ENCODE data around the gene CPT2. TPM values are rescaled to one million over a fixed set of nuclear protein-coding genes. Genes with fewer than 3 reads are reported as not detected.

The CPT2 gene
- total and polyA plus RNA-seq, 2 of the 13 experiments (the other 11 are each of a cell fraction or from before 2014, with no cell fraction given) = 12.6 to 14.6 TPM

- CTCF ChIA-PET (ENCODE audit: low intra/inter-chr PET ratio, low total read pairs) = no interaction called here
- Histone ChIP-seq H4K20me1 (ENCODE audit: insufficient read depth, low read length) (no peaks in the 10 kb centered on the region), H3K4me1 (ENCODE audit: insufficient read depth, low read length) (no peaks in the 10 kb centered on the region), H3K4me2 (ENCODE audit: low read depth, low read length) (no peak overlapping the region), H3K9ac (ENCODE audit: insufficient read depth, low read depth, low read length) (no peak overlapping the region), H3K9me3 (ENCODE audit: low read length) (no peaks in the 10 kb centered on the region), H3K79me2 (ENCODE audit: insufficient read depth, low read length) (no peaks in the 10 kb centered on the region), H3K36me3 (replicated peaks in 1 of 2; ENCODE audit: control insufficient read depth in 1 of 2, insufficient read depth in 2 of 2, low read length in 2 of 2) (peaks cover 24 to 74% of the 10 kb centered on the region in 2 experiments), H3K4me3 (replicated peaks in 1 of 3; ENCODE audit: insufficient read depth in 1 of 3, low read depth in 2 of 3, low read length in 3 of 3) (no peak overlapping the region), H2AFZ (ENCODE audit: low read length) (no peak overlapping the region), H3K27ac (ENCODE audit: extremely low read length, insufficient read depth, low read length) (no peak overlapping the region), H3K27me3 (ENCODE audit: control insufficient read depth in 1 of 2, insufficient read depth in 2 of 2, low read length in 2 of 2) (no peaks in the 10 kb centered on the region)
- TF ChIP-seq ZNF407 (CRISPR knock-in tag; IDR thresholded peaks at IDR 0.05; ENCODE audit: not compliant biosample characterization) (no peak), MAFF (IDR thresholded peaks at IDR 0.05; ENCODE audit: low read depth, low read length) (peak; percentile 35; the same call in 1 of the 2 replicates), MAFK (conservative IDR thresholded peaks at IDR 0.05 in 1 of 2, IDR thresholded peaks at IDR 0.05 in 1 of 2; ENCODE audit: low read length in 2 of 2) (peak; percentile 41 to 68; a peak in 2 of 4 replicates)
- in situ Hi-C loops (cut with HindIII; ENCODE audit: extremely low pct_ligation_motif_present, low pct_unique_long_range_greater_than_20kb) = no loop called here
- no TSS peak for BruUV-seq (replicated peaks)
- ATAC-seq (no peak), FAIRE-seq (no peak), DNase-seq (ENCODE audit: low spot score) (no peak)
- intact Hi-C loops (cut with micrococcal nuclease; ENCODE audit: unreplicated experiment) = no loop called here
- 100% methylated on average over 3 of the region's 3 CpGs for WGBS (ENCODE audit: low lambda C conversion rate)
- POLR2A ChIA-PET = no interaction called here
These were observed 65.4 kb downstream of the CPT2 start for GRCh38 chr1:53262000-53262399.

Other genes with a start within 250 kb of the CPT2 start
- gene PODN, start 134.6 kb upstream of the CPT2 start, total RNA-seq (2016; rRNA removed; fragmentation: Illumina TruSeq; extraction: Trizol) = not detected in 2 replicates
- gene PODN, start 134.6 kb upstream of the CPT2 start, polyA plus RNA-seq (2011; rRNA removed) = 0.10 and 0.13 TPM in 2 replicates
- 0.04 TPM in 1 of 2 replicates, not detected in the other for gene SLC1A7, start 54.2 kb upstream of the CPT2 start, total RNA-seq (2016; rRNA removed; fragmentation: Illumina TruSeq; extraction: Trizol)
- 2.0 and 4.8 TPM in 2 replicates for gene SLC1A7, start 54.2 kb upstream of the CPT2 start, polyA plus RNA-seq (2011; rRNA removed)
- gene CZIB, start 23.8 kb downstream of the CPT2 start, total RNA-seq (2016; rRNA removed; fragmentation: Illumina TruSeq; extraction: Trizol) = 49.2 and 51.4 TPM in 2 replicates
- 64.8 and 67.0 TPM in 2 replicates for gene CZIB, start 23.8 kb downstream of the CPT2 start, polyA plus RNA-seq (2011; rRNA removed)
- 87.0 and 145 TPM in 2 replicates for gene MAGOH, start 41.7 kb downstream of the CPT2 start, total RNA-seq (2016; rRNA removed; fragmentation: Illumina TruSeq; extraction: Trizol)
- gene MAGOH, start 41.7 kb downstream of the CPT2 start, polyA plus RNA-seq (2011; rRNA removed) = 22.9 and 24.1 TPM in 2 replicates
- gene LRP8, start 131.2 kb downstream of the CPT2 start, total RNA-seq (2016; rRNA removed; fragmentation: Illumina TruSeq; extraction: Trizol) = 7.7 and 17.4 TPM in 2 replicates
- gene LRP8, start 131.2 kb downstream of the CPT2 start, polyA plus RNA-seq (2011; rRNA removed) = 17.3 and 20.6 TPM in 2 replicates